DND-41 (cell line): ENCODE data around the gene SERPINB6.

Source experiments
- ATAC-seq: fragments of 200-7000 bp; cut with Tn5 transposase; 3 replicates; pipeline ENCODE4 v1.9.1; 2021; ENCODE audit warnings: low read depth; ENCODE audit not compliant: insufficient read depth
- DNase-seq: peaks from one replicate; pipeline ENCODE4 v3.0.0-alpha.2; 2020
- H2AFZ ChIP-seq: 2 replicates; pipeline ENCODE4 v1.6.0; 2012; ENCODE audit warnings: low read depth, low read length
- H3K27ac ChIP-seq: 2 replicates; pipeline ENCODE4 v1.5.1; 2012; ENCODE audit warnings: low read length, inconsistent platforms
- H3K27me3 ChIP-seq: fragments of 200-600 bp; sonication (generic); 2 replicates; pipeline ENCODE4 v1.6.0; 2012; ENCODE audit warnings: low read length, mild to moderate bottlenecking, inconsistent platforms; ENCODE audit not compliant: insufficient read depth, poor library complexity
- H3K36me3 ChIP-seq: 2 replicates; pipeline ENCODE4 v1.5.1; 2012; ENCODE audit warnings: low read length, inconsistent platforms; ENCODE audit not compliant: insufficient read depth
- H3K4me1 ChIP-seq: 2 replicates; pipeline ENCODE4 v1.5.1; 2012; ENCODE audit warnings: mild to moderate bottlenecking, low read length; ENCODE audit not compliant: insufficient read depth
- H3K4me2 ChIP-seq: 2 replicates; pipeline ENCODE4 v1.6.0; 2012; ENCODE audit warnings: mild to moderate bottlenecking, moderate library complexity, low read length, inconsistent platforms; ENCODE audit not compliant: insufficient read depth
- H3K4me3 ChIP-seq, 2 experiments: fragments of 200-600 bp in 1 of 2; shearing (Covaris generic) in 1 of 2; 2 replicates each; pipeline ENCODE4 v1.5.1; 2012 to 2016; ENCODE audit warnings: inconsistent platforms in 2 of 2, low read length in 2 of 2, mild to moderate bottlenecking in 2 of 2, low read depth in 1 of 2, moderate library complexity in 1 of 2
- H3K79me2 ChIP-seq: 2 replicates; pipeline ENCODE4 v1.6.0; 2012; ENCODE audit warnings: low read length, inconsistent platforms; ENCODE audit not compliant: insufficient read depth
- H3K9ac ChIP-seq: 2 replicates; pipeline ENCODE4 v1.6.0; 2012; ENCODE audit warnings: low read depth, mild to moderate bottlenecking, inconsistent platforms, low read length, moderate library complexity
- H3K9me3 ChIP-seq: 2 replicates; pipeline ENCODE4 v1.5.1; 2012; ENCODE audit warnings: low read length, moderate library complexity, mild to moderate bottlenecking, inconsistent platforms; ENCODE audit not compliant: insufficient read depth, severe bottlenecking
- H4K20me1 ChIP-seq: 2 replicates; pipeline ENCODE4 v1.6.0; 2012; ENCODE audit warnings: low read length; ENCODE audit not compliant: insufficient read depth
- EZH2 ChIP-seq: IDR thresholded peaks from 3 replicates; pipeline ENCODE4 v1.6.1; 2012; ENCODE audit warnings: borderline replicate concordance, low read depth, mild to moderate bottlenecking, moderate library complexity, low read length, inconsistent platforms; ENCODE audit not compliant: severe bottlenecking
- TF ChIP-seq, protein P1 (sequence below): IDR thresholded peaks from 2 replicates; pipeline ENCODE4 v1.5.1; 2012; ENCODE audit warnings: borderline replicate concordance, low read length, moderate library complexity, mild to moderate bottlenecking; ENCODE audit not compliant: poor library complexity, severe bottlenecking; ENCODE audit errors: extremely low read depth

The SERPINB6 gene

DNA sequence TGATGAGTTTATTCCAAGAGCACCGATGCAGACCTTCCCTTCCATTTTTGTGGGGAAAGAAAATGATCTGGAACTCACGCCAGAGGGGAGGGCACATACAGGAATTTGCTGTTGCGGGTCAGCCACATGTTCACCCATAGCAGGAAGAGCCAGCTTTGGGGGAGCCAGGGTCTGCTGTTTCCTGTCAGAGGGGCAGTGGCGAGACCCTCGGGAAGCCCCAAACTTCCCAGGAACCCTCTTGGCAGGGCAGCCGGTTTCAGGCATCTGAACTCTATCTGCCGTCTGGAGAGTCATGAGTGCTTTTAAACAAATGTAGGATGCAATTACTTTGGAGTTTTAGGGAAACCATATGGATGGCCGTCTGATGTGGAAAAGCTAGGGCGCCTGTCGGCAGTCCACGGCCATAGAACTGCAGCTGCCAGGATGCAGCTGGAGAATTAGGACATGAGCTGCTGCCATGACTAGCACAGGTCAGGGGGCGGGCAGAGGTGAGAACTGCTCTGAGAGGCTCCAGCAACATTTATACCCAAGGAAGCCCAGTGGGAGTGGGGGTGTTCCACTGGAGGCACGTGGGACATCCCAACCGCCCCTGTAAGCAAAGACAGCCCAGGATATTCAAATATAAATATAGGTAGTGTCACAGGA, 53.4 kb downstream of the SERPINB6 start:
- TF ChIP-seq, protein P1, sequence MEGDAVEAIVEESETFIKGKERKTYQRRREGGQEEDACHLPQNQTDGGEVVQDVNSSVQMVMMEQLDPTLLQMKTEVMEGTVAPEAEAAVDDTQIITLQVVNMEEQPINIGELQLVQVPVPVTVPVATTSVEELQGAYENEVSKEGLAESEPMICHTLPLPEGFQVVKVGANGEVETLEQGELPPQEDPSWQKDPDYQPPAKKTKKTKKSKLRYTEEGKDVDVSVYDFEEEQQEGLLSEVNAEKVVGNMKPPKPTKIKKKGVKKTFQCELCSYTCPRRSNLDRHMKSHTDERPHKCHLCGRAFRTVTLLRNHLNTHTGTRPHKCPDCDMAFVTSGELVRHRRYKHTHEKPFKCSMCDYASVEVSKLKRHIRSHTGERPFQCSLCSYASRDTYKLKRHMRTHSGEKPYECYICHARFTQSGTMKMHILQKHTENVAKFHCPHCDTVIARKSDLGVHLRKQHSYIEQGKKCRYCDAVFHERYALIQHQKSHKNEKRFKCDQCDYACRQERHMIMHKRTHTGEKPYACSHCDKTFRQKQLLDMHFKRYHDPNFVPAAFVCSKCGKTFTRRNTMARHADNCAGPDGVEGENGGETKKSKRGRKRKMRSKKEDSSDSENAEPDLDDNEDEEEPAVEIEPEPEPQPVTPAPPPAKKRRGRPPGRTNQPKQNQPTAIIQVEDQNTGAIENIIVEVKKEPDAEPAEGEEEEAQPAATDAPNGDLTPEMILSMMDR = no peak
- TF ChIP-seq EZH2 = no peak
- Histone ChIP-seq H2AFZ (no peak overlapping the region), H3K79me2 (no peaks in the 10 kb centered on the region), H3K36me3 (no peaks in the 10 kb centered on the region), H3K4me2 (no peak overlapping the region), H3K27ac (no peak overlapping the region), H3K4me3 (no peak overlapping the region), H4K20me1 (no peaks in the 10 kb centered on the region), H3K4me1 (peaks cover 5% of the 10 kb centered on the region; the same call in 1 of the 2 replicates), H3K9ac (no peak overlapping the region), H3K9me3 (no peaks in the 10 kb centered on the region), H3K27me3 (no peaks in the 10 kb centered on the region)
- ATAC-seq (no peak), DNase-seq (no peak)

DNA sequence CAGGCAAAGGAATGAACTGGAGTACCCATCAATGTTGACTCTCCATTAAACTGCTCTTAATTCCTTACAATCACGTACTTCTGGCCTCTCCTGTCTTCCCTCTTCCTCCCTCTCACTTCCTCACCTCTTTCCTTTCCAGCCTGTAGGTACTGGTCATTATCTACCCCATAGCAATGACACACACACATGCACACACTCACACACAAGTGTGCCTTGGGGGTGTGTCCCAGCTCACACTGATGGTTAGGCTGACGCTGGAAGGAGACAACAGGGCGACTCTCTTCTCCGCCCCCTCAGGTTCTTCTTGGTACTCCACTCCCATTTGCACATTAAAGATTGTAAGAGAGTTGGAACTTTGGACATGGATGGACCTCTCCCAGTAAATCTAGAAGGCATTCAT, 54.3 kb downstream of the SERPINB6 start:
- peaks cover 5% of the 10 kb centered on the region; the same call in 1 of the 2 replicates for H3K4me1 ChIP-seq

DNA sequence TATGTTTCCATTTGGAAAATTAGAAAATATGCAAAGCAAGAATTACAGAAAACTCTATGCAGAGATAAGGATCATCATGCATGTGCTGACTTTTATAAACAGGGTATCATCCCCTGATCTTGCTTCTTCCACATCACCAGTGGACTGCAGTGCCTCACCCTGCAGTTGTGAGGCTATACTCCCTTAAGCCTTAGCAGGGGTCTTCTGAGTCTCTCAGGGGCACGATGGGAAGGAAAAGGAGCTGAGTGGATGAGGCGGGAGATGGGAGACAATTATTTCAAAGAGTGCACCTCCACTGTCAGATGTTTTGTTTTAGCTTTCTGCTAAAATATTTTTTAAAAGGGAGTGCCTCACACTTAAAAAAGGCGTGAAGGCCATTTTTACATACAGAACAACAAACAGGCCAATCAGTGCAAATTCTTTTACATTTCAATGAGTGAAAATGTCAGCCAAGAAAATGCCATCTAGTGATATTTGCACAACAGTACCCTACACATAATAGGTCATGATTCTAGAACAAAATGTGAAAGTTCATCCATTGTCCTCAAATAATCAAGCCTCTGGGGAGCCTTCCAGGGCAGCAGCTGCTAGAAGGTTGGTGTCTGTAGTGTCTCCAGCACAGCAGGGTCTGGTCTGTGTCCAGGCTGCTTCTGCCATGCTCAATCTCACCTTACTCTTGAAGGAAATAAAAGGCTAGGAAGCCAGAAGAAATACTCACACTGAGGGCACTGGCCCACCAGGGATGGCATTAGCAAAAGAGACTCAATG, 55.0 kb downstream of the SERPINB6 start:
- Histone ChIP-seq H3K4me2 (no peak overlapping the region), H2AFZ (no peak overlapping the region), H4K20me1 (no peaks in the 10 kb centered on the region), H3K79me2 (no peaks in the 10 kb centered on the region), H3K36me3 (no peaks in the 10 kb centered on the region), H3K4me3 (no peak overlapping the region), H3K4me1 (peaks cover 5% of the 10 kb centered on the region; the same call in 1 of the 2 replicates), H3K9me3 (no peaks in the 10 kb centered on the region), H3K9ac (no peak overlapping the region), H3K27ac (no peak overlapping the region), H3K27me3 (peaks cover 2% of the 10 kb centered on the region)
- TF ChIP-seq, protein P1 = no peak
- no peak for TF ChIP-seq EZH2
- DNase-seq (no peak), ATAC-seq (no peak)

More for the DNA sequence above, 54.3 kb downstream of the SERPINB6 start:
- no peak overlapping the region for H3K27ac ChIP-seq
- H3K9me3 ChIP-seq = no peaks in the 10 kb centered on the region
- H3K79me2 ChIP-seq = no peaks in the 10 kb centered on the region
- no peak overlapping the region for H3K4me3 ChIP-seq
- TF ChIP-seq, protein P1 = no peak
- TF ChIP-seq EZH2 = no peak
- no peaks in the 10 kb centered on the region for H3K27me3 ChIP-seq
- no peaks in the 10 kb centered on the region for H4K20me1 ChIP-seq
- no peaks in the 10 kb centered on the region for H3K36me3 ChIP-seq
- ATAC-seq (no peak), DNase-seq (no peak)
- no peak overlapping the region for H2AFZ ChIP-seq
- H3K4me2 ChIP-seq = no peak overlapping the region
- no peak overlapping the region for H3K9ac ChIP-seq
